RWPE2 (cell line): ENCODE data around the gene ITSN1.

Experiments used
- ATAC-seq: fragments of 200-7000 bp; cut with Tn5 transposase; 3 replicates; pipeline ENCODE4 v1.9.1; 2021; ENCODE audit warnings: low read depth
- DNase-seq: peaks from one replicate; pipeline ENCODE4 v3.0.0-alpha.2; 2020; ENCODE audit warnings: low spot score
- H3K27ac ChIP-seq: fragments of 450-650 bp; 2 replicates; pipeline ENCODE4 v1.5.1; 2017; ENCODE audit warnings: mild to moderate bottlenecking; ENCODE audit not compliant: poor library complexity, severe bottlenecking
- H3K27me3 ChIP-seq: fragments of 250-450 bp; sonication (Bioruptor Pico); 2 replicates; pipeline ENCODE4 v1.5.1; 2021; ENCODE audit warnings: mild to moderate bottlenecking, moderate library complexity; ENCODE audit not compliant: insufficient read depth, poor library complexity, severe bottlenecking
- H3K36me3 ChIP-seq: fragments of 250-450 bp; sonication (Bioruptor Pico); 2 replicates; pipeline ENCODE4 v1.5.1; 2020; ENCODE audit warnings: low read depth, mild to moderate bottlenecking, moderate library complexity
- H3K4me1 ChIP-seq: fragments of 250-450 bp; sonication (Bioruptor Pico); 2 replicates; pipeline ENCODE4 v1.5.1; 2021; ENCODE audit warnings: mild to moderate bottlenecking, moderate library complexity; ENCODE audit not compliant: insufficient read depth, poor library complexity, severe bottlenecking
- H3K4me3 ChIP-seq: fragments of 250-450 bp; sonication (Bioruptor Pico); 2 replicates; pipeline ENCODE4 v1.5.1; 2021; ENCODE audit warnings: mild to moderate bottlenecking, moderate library complexity; ENCODE audit not compliant: severe bottlenecking
- H3K9me3 ChIP-seq: fragments of 250-450 bp; sonication (Bioruptor Pico); 2 replicates; pipeline ENCODE4 v1.5.1; 2021; ENCODE audit warnings: mild to moderate bottlenecking, moderate library complexity; ENCODE audit not compliant: severe bottlenecking
- TF ChIP-seq, protein P1 (sequence below): fragments of 450-650 bp; IDR thresholded peaks from one replicate; pipeline ENCODE4 v1.5.1; 2017; ENCODE audit warnings: mild to moderate bottlenecking, moderate library complexity; ENCODE audit not compliant: poor library complexity, severe bottlenecking

The ITSN1 gene

DNA sequence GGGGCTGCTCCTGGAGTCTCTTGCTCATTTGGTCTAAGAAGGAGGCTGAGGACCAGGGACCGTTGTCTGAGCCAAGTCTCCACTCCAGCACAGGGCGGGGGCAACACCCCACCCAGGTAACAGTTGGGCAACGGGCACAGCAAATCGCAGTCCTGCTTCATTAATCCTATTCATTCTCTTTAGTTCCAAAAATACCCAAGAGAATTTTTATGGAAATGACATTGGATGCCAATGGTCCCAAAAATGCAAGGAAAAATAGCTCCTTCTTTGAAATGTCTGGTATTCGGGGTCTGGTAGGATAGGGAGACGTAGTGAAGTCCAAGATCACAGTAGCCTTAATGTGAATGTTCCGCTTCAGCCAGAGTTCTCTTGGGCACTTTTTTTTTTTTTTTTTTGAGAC lies 199.3 kb downstream of the ITSN1 start:
- Histone ChIP-seq H3K4me1 (no peaks in the 10 kb centered on the region), H3K4me3 (no peak overlapping the region), H3K27ac (no peak overlapping the region), H3K27me3 (no peaks in the 10 kb centered on the region), H3K9me3 (no peaks in the 10 kb centered on the region), H3K36me3 (0 out of 2 replicates have a peak, but pooled peaks cover 3% of the 10 kb centered on the region)
- ATAC-seq (no peak), DNase-seq (no peak)
- TF ChIP-seq, protein P1, sequence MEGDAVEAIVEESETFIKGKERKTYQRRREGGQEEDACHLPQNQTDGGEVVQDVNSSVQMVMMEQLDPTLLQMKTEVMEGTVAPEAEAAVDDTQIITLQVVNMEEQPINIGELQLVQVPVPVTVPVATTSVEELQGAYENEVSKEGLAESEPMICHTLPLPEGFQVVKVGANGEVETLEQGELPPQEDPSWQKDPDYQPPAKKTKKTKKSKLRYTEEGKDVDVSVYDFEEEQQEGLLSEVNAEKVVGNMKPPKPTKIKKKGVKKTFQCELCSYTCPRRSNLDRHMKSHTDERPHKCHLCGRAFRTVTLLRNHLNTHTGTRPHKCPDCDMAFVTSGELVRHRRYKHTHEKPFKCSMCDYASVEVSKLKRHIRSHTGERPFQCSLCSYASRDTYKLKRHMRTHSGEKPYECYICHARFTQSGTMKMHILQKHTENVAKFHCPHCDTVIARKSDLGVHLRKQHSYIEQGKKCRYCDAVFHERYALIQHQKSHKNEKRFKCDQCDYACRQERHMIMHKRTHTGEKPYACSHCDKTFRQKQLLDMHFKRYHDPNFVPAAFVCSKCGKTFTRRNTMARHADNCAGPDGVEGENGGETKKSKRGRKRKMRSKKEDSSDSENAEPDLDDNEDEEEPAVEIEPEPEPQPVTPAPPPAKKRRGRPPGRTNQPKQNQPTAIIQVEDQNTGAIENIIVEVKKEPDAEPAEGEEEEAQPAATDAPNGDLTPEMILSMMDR, result no peak

DNA sequence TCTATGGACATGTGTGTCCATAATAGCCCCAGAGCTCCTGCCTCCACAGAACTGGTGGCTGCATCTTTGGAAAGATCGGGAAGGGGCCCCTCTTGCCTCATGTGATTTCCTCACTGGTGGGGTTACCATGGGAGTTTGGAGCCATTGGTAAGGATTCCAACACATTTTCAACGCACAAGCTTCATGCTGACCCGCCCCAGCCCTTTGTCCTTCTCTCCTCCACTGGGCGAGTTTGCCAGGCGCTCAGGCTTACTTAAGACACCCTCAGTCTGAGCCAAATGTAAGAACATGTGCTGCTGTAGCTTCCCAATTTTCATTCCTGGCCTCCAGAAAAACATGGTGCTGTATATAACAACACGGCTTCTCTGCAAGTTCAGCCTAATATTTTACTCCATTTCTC lies 200.9 kb downstream of the ITSN1 start:
- H3K4me1 ChIP-seq, result no peaks in the 10 kb centered on the region
- H3K36me3 ChIP-seq, result no peaks in the 10 kb centered on the region
- no peak for ATAC-seq
- no peak overlapping the region for H3K27ac ChIP-seq
- no peaks in the 10 kb centered on the region for H3K9me3 ChIP-seq
- DNase-seq, result no peak
- TF ChIP-seq, protein P1, result no peak
- H3K27me3 ChIP-seq, result no peaks in the 10 kb centered on the region
- no peak overlapping the region for H3K4me3 ChIP-seq

DNA sequence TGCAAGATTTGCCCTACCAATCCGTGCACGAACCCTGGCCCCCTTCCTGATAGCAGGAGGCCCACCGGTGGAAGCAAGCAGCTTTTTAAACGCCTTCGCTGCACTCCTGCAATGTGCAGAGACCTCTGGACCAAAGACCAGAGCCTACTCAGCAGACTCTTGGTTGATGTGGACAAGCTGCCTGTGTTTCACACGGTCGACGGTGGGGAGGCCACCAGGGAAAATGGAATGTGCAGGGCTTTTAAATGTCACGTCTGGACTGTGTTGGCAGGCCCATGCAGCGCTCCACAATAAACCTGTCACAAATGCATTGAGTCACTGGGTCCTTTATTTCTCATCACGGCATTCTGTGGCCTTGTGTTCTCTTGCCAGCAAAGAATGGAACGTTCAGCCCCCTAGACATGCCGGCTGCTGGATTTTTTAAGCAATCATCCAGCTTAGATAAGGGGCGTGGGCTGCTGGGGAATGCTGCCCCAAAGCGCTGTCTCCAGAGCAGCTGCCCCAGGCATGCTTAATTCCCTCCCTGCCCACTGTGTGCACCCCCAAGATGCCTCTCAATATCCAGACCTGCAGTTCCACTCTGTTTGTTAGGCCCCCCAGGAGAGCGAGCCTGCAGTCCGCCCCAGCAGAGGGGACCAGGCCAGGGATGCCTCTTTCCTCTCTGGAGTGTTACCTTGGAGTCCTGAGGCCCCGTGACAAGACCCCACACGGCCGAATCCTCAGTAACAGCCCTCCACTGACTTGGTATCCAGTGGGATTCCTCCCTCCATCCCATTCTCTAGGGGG lies 202.0 kb downstream of the ITSN1 start:
- H3K9me3 ChIP-seq, result no peaks in the 10 kb centered on the region
- H3K4me1 ChIP-seq, result peaks cover 5% of the 10 kb centered on the region
- TF ChIP-seq, protein P1, result no peak
- H3K27ac ChIP-seq, result no peak overlapping the region
- H3K27me3 ChIP-seq, result no peaks in the 10 kb centered on the region
- no peak overlapping the region for H3K4me3 ChIP-seq
- H3K36me3 ChIP-seq, result no peaks in the 10 kb centered on the region
- 0 out of 3 replicates have a peak, but pooled peaks have one; percentile 7 for ATAC-seq
- no peak for DNase-seq

GRCh38 chr21:33844890-33845205 lies 202.5 kb downstream of the ITSN1 start:
- DNase-seq (no peak), ATAC-seq (no peak)
- Histone ChIP-seq H3K27ac (no peak overlapping the region), H3K4me1 (peaks cover 9% of the 10 kb centered on the region), H3K4me3 (no peak overlapping the region), H3K36me3 (no peaks in the 10 kb centered on the region), H3K27me3 (no peaks in the 10 kb centered on the region), H3K9me3 (no peaks in the 10 kb centered on the region)
- TF ChIP-seq, protein P1, result no peak

GRCh38 chr21:33846141-33846540 lies 203.8 kb downstream of the ITSN1 start:
- ATAC-seq (no peak), DNase-seq (no peak)
- Histone ChIP-seq H3K27ac (no peak overlapping the region), H3K27me3 (no peaks in the 10 kb centered on the region), H3K4me1 (peaks cover 11% of the 10 kb centered on the region), H3K9me3 (no peaks in the 10 kb centered on the region), H3K4me3 (no peak overlapping the region), H3K36me3 (no peaks in the 10 kb centered on the region)
- TF ChIP-seq, protein P1, result no peak
